K562 (cell line): ENCODE data around the gene MGP. TPM values are rescaled to one million over a fixed set of nuclear protein-coding genes. Genes with fewer than 3 reads are reported as not detected.
A peak's percentile ranks its signal among the peaks of the same experiment; 100 is the strongest.

ENCODE experiments used
- ATAC-seq: fragments of 200-7000 bp; cut with Tn5 transposase; 3 replicates; pipeline ENCODE4 v1.9.1; 2020; ENCODE audit warnings: moderate library complexity
- BruUV-seq: library from RNA; stranded (reverse); fragments of 400-500 nt; replicated peaks from 2 replicates; lab custom pipeline; 2021; lab: Mats Ljungman, UMichigan
- CTCF ChIA-PET: fragments of 300-600 bp; formaldehyde crosslinking; extraction: SDS; loops from one replicate; lab custom pipeline; 2021; ENCODE audit warnings: low intra/inter-chr PET ratio; lab: Yijun Ruan, JAX
- POLR2A ChIA-PET: fragments of 300-600, 350-650 bp; sonication (Branson Sonifier 250); formaldehyde crosslinking; extraction: SDS; loops from one replicate; lab custom pipeline; 2021; ENCODE audit warnings: antibody characterized with exemption, inconsistent platforms; lab: Yijun Ruan, JAX
- DNase-seq, 4 experiments: peaks; one replicate each; pipeline versions ENCODE4 v3.0.0 to v3.0.0-alpha.2; 2011 to 2018; ENCODE audit warnings: low spot score in 3 of 4, mixed read lengths in 3 of 4; ENCODE audit errors: extremely low read depth in 1 of 4
- FAIRE-seq: peaks from 2 replicates; lab custom pipeline; 2011; peaks lifted over from hg19 to GRCh38; lab: Jason Lieb, UNC
- H2AFZ ChIP-seq: 2 replicates; pipeline ENCODE4 v1.6.0; 2011; ENCODE audit warnings: low read depth, low read length, control low read depth, inconsistent platforms
- H3K27ac ChIP-seq: fragments of 200-600 bp; 3 replicates; pipeline ENCODE4 v1.8.0; 2011; ENCODE audit warnings: low read depth, mild to moderate bottlenecking, control low read depth, inconsistent platforms, low read length, moderate library complexity, mixed read lengths; ENCODE audit errors: extremely low read depth
- H3K27me3 ChIP-seq, 2 experiments: fragments of 300-600 bp in 1 of 2; 2 replicates in 1 of 2; 3 replicates in 1 of 2; pipeline versions ENCODE4 v1.6.0 to v1.8.0; 2011; ENCODE audit warnings: inconsistent platforms in 2 of 2, low read length in 2 of 2, mild to moderate bottlenecking in 1 of 2, mixed read lengths in 1 of 2, moderate library complexity in 1 of 2; ENCODE audit not compliant: control insufficient read depth in 2 of 2, insufficient read depth in 2 of 2
- H3K36me3 ChIP-seq: fragments of 300-600 bp; 3 replicates; pipeline ENCODE4 v1.8.0; 2011; ENCODE audit warnings: mild to moderate bottlenecking, low read length, inconsistent platforms; ENCODE audit not compliant: control insufficient read depth, insufficient read depth
- H3K4me1 ChIP-seq, 2 experiments: fragments of 200-600 bp in 1 of 2; replicated peaks in 1 of 2; 2 replicates in 1 of 2; 3 replicates in 1 of 2; pipeline versions ENCODE4 v1.5.1 to v1.8.0; 2011; ENCODE audit warnings: inconsistent platforms in 2 of 2, low read length in 2 of 2, mild to moderate bottlenecking in 1 of 2, mixed read lengths in 1 of 2, moderate library complexity in 1 of 2; ENCODE audit not compliant: control insufficient read depth in 2 of 2, insufficient read depth in 2 of 2
- H3K4me2 ChIP-seq: 2 replicates; pipeline ENCODE4 v1.6.1; 2011; ENCODE audit warnings: low read length, control low read depth, inconsistent platforms, mixed read lengths; ENCODE audit not compliant: insufficient read depth
- H3K4me3 ChIP-seq: fragments of 200-600 bp; sonication (generic), shearing (Covaris generic); 2 replicates; pipeline ENCODE4 v1.5.1; 2016; ENCODE audit warnings: control low read depth, inconsistent platforms
- H3K79me2 ChIP-seq: fragments of 200-600 bp; 3 replicates; pipeline ENCODE4 v1.8.0; 2011; ENCODE audit warnings: low read length, inconsistent platforms; ENCODE audit not compliant: control insufficient read depth, insufficient read depth
- H3K9ac ChIP-seq, 2 experiments: 2 replicates each; pipeline versions ENCODE4 v1.6.0 to v1.6.1; 2011; ENCODE audit warnings: low read depth in 2 of 2, low read length in 2 of 2, control low read depth in 1 of 2, inconsistent platforms in 1 of 2, mild to moderate bottlenecking in 1 of 2, mixed read lengths in 1 of 2; ENCODE audit not compliant: insufficient read depth in 1 of 2
- H3K9me1 ChIP-seq: one replicate; pipeline ENCODE4 v1.6.0; 2011; ENCODE audit warnings: inconsistent platforms, mild to moderate bottlenecking, low read length, moderate library complexity; ENCODE audit not compliant: control insufficient read depth, insufficient read depth
- H3K9me3 ChIP-seq: replicated peaks from 2 replicates; pipeline ENCODE4 v1.5.1; 2011; ENCODE audit warnings: low read depth, low read length, inconsistent platforms; ENCODE audit not compliant: control insufficient read depth, insufficient read depth
- H4K20me1 ChIP-seq: replicated peaks from 2 replicates; pipeline ENCODE4 v1.6.1; 2011; ENCODE audit warnings: low read length, inconsistent platforms, mixed read lengths; ENCODE audit not compliant: control insufficient read depth, insufficient read depth
- CEBPB ChIP-seq: fragments of 450-650 bp; IDR thresholded peaks from 2 replicates; pipeline ENCODE4 v1.6.1; 2016; ENCODE audit warnings: missing genetic modification characterization, missing compliant biosample characterization
- CEBPG ChIP-seq, 3 experiments: fragments of 200-800 bp in 1 of 3; sonication (Bioruptor generic) in 1 of 3; sonication (generic) in 1 of 3; formaldehyde crosslinking in 1 of 3; IDR thresholded peaks in 2 of 3; conservative IDR thresholded peaks in 1 of 3; 2 replicates each; pipeline versions ENCODE4 v1.6.1 to v1.8.0; 2016 to 2022; ENCODE audit warnings: missing compliant biosample characterization in 2 of 3, missing genetic modification characterization in 2 of 3, mild to moderate bottlenecking in 1 of 3, missing genetic modification reagents in 1 of 3
- FOXO4 ChIP-seq: fragments of 450-650 bp; formaldehyde crosslinking; IDR thresholded peaks from 2 replicates; pipeline ENCODE4 v1.4.0; 2020; ENCODE audit warnings: mild to moderate bottlenecking, moderate library complexity
- GTF2A2 ChIP-seq: IDR thresholded peaks from 2 replicates; pipeline ENCODE4 v1.6.1; 2016; ENCODE audit warnings: mild to moderate bottlenecking, missing genetic modification characterization, missing compliant biosample characterization
- MNT ChIP-seq, 2 experiments: fragments of 450-650 bp; conservative IDR thresholded peaks; 2 replicates each; pipeline ENCODE4 v1.6.1; 2017; ENCODE audit warnings: mild to moderate bottlenecking in 2 of 2, moderate library complexity in 2 of 2
- MTA1 ChIP-seq: fragments of 450-650 bp; IDR thresholded peaks from 2 replicates; pipeline ENCODE4 v1.6.1; 2017; ENCODE audit warnings: borderline replicate concordance
- MYNN ChIP-seq, 2 experiments: sonication (generic); formaldehyde crosslinking in 1 of 2; IDR thresholded peaks; 2 replicates each; pipeline versions ENCODE4 v1.5.0 to v1.6.1; 2016 to 2020; ENCODE audit warnings: antibody characterized with exemption in 1 of 2, missing genetic modification reagents in 1 of 2
- NFIC ChIP-seq: fragments of 450-650 bp; IDR thresholded peaks from 2 replicates; pipeline ENCODE4 v1.6.1; 2017; ENCODE audit warnings: mild to moderate bottlenecking, inconsistent platforms
- POLR2G ChIP-seq: fragments of 200-400 bp; formaldehyde crosslinking; IDR thresholded peaks from 2 replicates; pipeline ENCODE4 v1.6.1; 2017; ENCODE audit warnings: low read depth, mild to moderate bottlenecking, antibody characterized with exemption, low read length, moderate library complexity
- RBM22 ChIP-seq: fragments of 200-400 bp; formaldehyde crosslinking; IDR thresholded peaks from 2 replicates; pipeline ENCODE4 v1.6.1; 2018; ENCODE audit warnings: low read length, low read depth; ENCODE audit not compliant: poor library complexity, severe bottlenecking
- SFPQ ChIP-seq: fragments of 200-400 bp; formaldehyde crosslinking; IDR thresholded peaks from 2 replicates; pipeline ENCODE4 v1.6.1; 2017; ENCODE audit warnings: mild to moderate bottlenecking, low read depth, low read length, moderate library complexity
- SMAD1 ChIP-seq: fragments of 150-350 bp; IDR thresholded peaks from 2 replicates; pipeline ENCODE4 v1.6.1; 2014; ENCODE audit warnings: low read length, low read depth; ENCODE audit not compliant: partially characterized antibody
- XRCC5 ChIP-seq: fragments of 200-400 bp; formaldehyde crosslinking; IDR thresholded peaks from 2 replicates; pipeline ENCODE4 v1.6.1; 2017; ENCODE audit warnings: low read depth, mild to moderate bottlenecking, low read length
- ZNF586 ChIP-seq: fragments of 450-650 bp; formaldehyde crosslinking; conservative IDR thresholded peaks from 2 replicates; pipeline ENCODE4 v1.4.0; 2020; ENCODE audit warnings: mild to moderate bottlenecking, moderate library complexity
- WGBS: fragments of 100-300 bp; shearing (Covaris generic); methylation state at CpG from one replicate; pipeline ENCODE4 v1.1.6; 2016; ENCODE audit warnings: low coverage, mixed read lengths; ENCODE audit not compliant: insufficient coverage; ENCODE audit errors: missing lambda C conversion rate; 5-methylcytosine and 5-hydroxymethylcytosine counted together
- in situ Hi-C: fragments of 300-500 bp; cut with MboI; formaldehyde crosslinking; loops from 4 replicates; pipeline ENCODE4 v1.15.0; 2018; ENCODE audit warnings: inconsistent platforms, mixed read lengths
- intact Hi-C: fragments of 100-400 bp; cut with micrococcal nuclease; formaldehyde crosslinking; loops from 2 replicates; pipeline ENCODE4 v1.14.2; 2022
- polyA plus RNA-seq, 8 experiments: library from polyadenylated mRNA; depleted of rRNA in 4 of 8; stranded (reverse) in 5 of 8; unstranded in 3 of 8; fragments of >200 nt; fragmentation: Nextera tagmentation in 2 of 8; fragmentation: Illumina TruSeq in 1 of 8; extraction: Ambion mirVana in 2 of 8; extraction: Trizol in 1 of 8; gene quantifications; 2 replicates each; pipeline versions ENCODE4 v1.2.1 to v1.2.3, GENCODE V29; 2011 to 2014; ENCODE audit warnings: inconsistent platforms in 1 of 8, missing spikeins in 1 of 8
- total RNA-seq, 7 experiments: library from RNA; depleted of rRNA in 6 of 7; stranded (reverse); fragments of >200 nt in 6 of 7; fragmentation: Illumina TruSeq in 2 of 7; extraction: Trizol in 2 of 7; gene quantifications; 2 replicates each; pipeline versions ENCODE4 v1.2.1 to v1.2.3, GENCODE V29; 2011 to 2021; ENCODE audit warnings: low replicate concordance in 1 of 7

Gene MGP
- total and polyA plus RNA-seq, 9 of the 15 experiments (the other 6 are each of a cell fraction or from before 2014, with no cell fraction given), result 1.2 TPM; not detected in 8

GRCh38 chr12:14900521-14901227, 15.0 kb upstream of the MGP start:
- FAIRE-seq, result no peak
- H3K36me3 ChIP-seq, result no peaks in the 10 kb centered on the region
- ChIA-PET POLR2A (interaction anchor here (1.1 kb wide), 1 partner anchor 46 kb away, joined by 3 read pairs; no protein-coding TSS in a partner anchor), CTCF (no interaction called here)
- H3K4me1 ChIP-seq, result no peaks in the 10 kb centered on the region; a peak in 2 of 5 replicates
- intact Hi-C loops, result no loop called here
- 22% methylated on average over 4 of the region's 5 CpGs for WGBS
- TF ChIP-seq GTF2A2 (tag) (no peak), NFIC (no peak), MYNN (IDR thresholded peaks at IDR 0.05) (no peak), MYNN (CRISPR knock-in tag; IDR thresholded peaks at IDR 0.05) (no peak), XRCC5 (no peak), RBM22 (no peak), ZNF586 (CRISPR knock-in tag) (no peak), SMAD1 (no peak), MNT (conservative IDR thresholded peaks at IDR 0.05) (no peak), CEBPB (peak; percentile 71), MTA1 (no peak), FOXO4 (CRISPR knock-in tag) (no peak), CEBPG (CRISPR knock-in tag; IDR thresholded peaks at IDR 0.05) (no peak), CEBPG (tag; conservative IDR thresholded peaks at IDR 0.05 in 1 of 2, IDR thresholded peaks at IDR 0.05 in 1 of 2) (peak; percentile 37 to 62; a peak in 2 of 4 replicates), POLR2G (no peak), SFPQ (no peak)
- no peaks in the 10 kb centered on the region for H3K79me2 ChIP-seq
- H3K27me3 ChIP-seq, result no peaks in the 10 kb centered on the region
- H3K9me3 ChIP-seq, result no peaks in the 10 kb centered on the region
- H3K9me1 ChIP-seq, result no peaks in the 10 kb centered on the region
- in situ Hi-C loops, result no loop called here
- ATAC-seq, result no peak
- no peak overlapping the region for H3K27ac ChIP-seq
- no peak overlapping the region for H3K9ac ChIP-seq
- H3K4me2 ChIP-seq, result no peak overlapping the region
- no peak for DNase-seq
- BruUV-seq, result no TSS peak
- no peak overlapping the region for H2AFZ ChIP-seq
- H3K4me3 ChIP-seq, result no peak overlapping the region
- H4K20me1 ChIP-seq, result no peaks in the 10 kb centered on the region
